Uterus (tissue), 2 donors: Measurements from ENCODE around the gene PACRG.

Source experiments
- POLR2A ChIP-seq, 2 donors: fragments of 450-650 bp; IDR thresholded peaks; one replicate each; pipeline ENCODE4 v1.6.1; 2016; ENCODE audit warnings: antibody characterized with exemption in 2 of 2, mild to moderate bottlenecking in 1 of 2, moderate library complexity in 1 of 2
- TF ChIP-seq, protein P1 (sequence below), 4 experiments: fragments of 200-600 bp in 2 of 4; fragments of 450-650 bp in 2 of 4; sonication (generic) in 2 of 4; IDR thresholded peaks; one replicate each; pipeline ENCODE4 v1.5.1; 2016 to 2019; ENCODE audit warnings: antibody characterized with exemption in 4 of 4, mild to moderate bottlenecking in 2 of 4, moderate library complexity in 1 of 4

DNA sequence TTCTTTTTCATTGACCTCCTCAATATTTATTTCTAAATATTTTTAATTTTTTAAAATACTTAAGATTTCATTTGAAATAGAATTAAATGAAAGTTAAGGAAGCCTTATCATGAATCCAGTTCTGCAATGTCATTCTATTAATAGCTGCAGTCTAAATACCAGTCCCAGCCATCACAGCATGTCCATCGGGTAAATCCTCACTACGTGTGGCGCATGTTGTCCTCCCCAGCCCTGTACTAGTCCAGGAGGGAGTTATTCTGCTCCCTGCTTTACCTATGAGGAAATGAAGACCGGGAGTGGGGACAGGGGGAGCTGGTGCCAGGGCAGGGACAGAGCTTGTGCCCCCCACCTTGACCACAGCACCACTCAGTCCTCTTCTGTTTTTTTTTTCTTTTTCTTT is 561.7 kb downstream of the PACRG start:
- TF ChIP-seq, protein P1, sequence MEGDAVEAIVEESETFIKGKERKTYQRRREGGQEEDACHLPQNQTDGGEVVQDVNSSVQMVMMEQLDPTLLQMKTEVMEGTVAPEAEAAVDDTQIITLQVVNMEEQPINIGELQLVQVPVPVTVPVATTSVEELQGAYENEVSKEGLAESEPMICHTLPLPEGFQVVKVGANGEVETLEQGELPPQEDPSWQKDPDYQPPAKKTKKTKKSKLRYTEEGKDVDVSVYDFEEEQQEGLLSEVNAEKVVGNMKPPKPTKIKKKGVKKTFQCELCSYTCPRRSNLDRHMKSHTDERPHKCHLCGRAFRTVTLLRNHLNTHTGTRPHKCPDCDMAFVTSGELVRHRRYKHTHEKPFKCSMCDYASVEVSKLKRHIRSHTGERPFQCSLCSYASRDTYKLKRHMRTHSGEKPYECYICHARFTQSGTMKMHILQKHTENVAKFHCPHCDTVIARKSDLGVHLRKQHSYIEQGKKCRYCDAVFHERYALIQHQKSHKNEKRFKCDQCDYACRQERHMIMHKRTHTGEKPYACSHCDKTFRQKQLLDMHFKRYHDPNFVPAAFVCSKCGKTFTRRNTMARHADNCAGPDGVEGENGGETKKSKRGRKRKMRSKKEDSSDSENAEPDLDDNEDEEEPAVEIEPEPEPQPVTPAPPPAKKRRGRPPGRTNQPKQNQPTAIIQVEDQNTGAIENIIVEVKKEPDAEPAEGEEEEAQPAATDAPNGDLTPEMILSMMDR (IDR thresholded peaks at IDR 0.05): no peak
- TF ChIP-seq POLR2A (IDR thresholded peaks at IDR 0.05): no peak
